B cell (primary cell): ENCODE results near the gene ZSCAN10. TPM values are rescaled to one million over a fixed set of nuclear protein-coding genes. Genes with fewer than 3 reads are reported as not detected.

Experiments
- ATAC-seq: fragments of 200-7000 bp; cut with Tn5 transposase; one replicate; pipeline ENCODE4 v1.10.0; 2021; ENCODE audit warnings: low read depth, mild to moderate bottlenecking, moderate number of reproducible peaks, moderate library complexity
- CTCF ChIA-PET: fragments of 350-600 bp; sonication (Branson Sonifier 250); formaldehyde crosslinking; loops from one replicate; lab custom pipeline; 2021; ENCODE audit warnings: antibody characterized with exemption, inconsistent platforms; lab: Charles Lee
- POLR2A ChIA-PET: fragments of 350-600 bp; sonication (Branson Sonifier 250); formaldehyde crosslinking; loops from one replicate; lab custom pipeline; 2021; ENCODE audit warnings: antibody characterized with exemption; lab: Charles Lee
- DNase-seq: peaks from one replicate; pipeline ENCODE4 v3.0.0; 2013
- H2AFZ ChIP-seq: 2 replicates; pipeline ENCODE4 v1.6.1; 2012; ENCODE audit warnings: mild to moderate bottlenecking, low read depth, low read length; ENCODE audit not compliant: insufficient read depth, poor library complexity, severe bottlenecking
- H3K27ac ChIP-seq, 2 donors: 1 replicate in 1 of 2; 2 replicates in 1 of 2; pipeline ENCODE4 v1.5.1; 2012 to 2013; ENCODE audit warnings: low read length in 2 of 2, mild to moderate bottlenecking in 2 of 2, moderate library complexity in 1 of 2
- H3K27me3 ChIP-seq, 4 experiments: fragments of 200-600 bp in 1 of 4; sonication (generic) in 1 of 4; replicated peaks in 1 of 4; 1 replicate in 2 of 4; 2 replicates in 2 of 4; pipeline versions ENCODE4 v1.6.1 to v1.7.0; 2013 to 2016; ENCODE audit warnings: low read length in 3 of 4, mild to moderate bottlenecking in 2 of 4, mixed read lengths in 1 of 4, moderate library complexity in 1 of 4; ENCODE audit not compliant: insufficient read depth in 4 of 4, control insufficient read depth in 3 of 4; ENCODE audit errors: control extremely low read depth in 1 of 4
- H3K36me3 ChIP-seq, 2 experiments: replicated peaks in 1 of 2; 1 replicate in 1 of 2; 2 replicates in 1 of 2; pipeline versions ENCODE4 v1.6.1 to v1.7.1; 2013; ENCODE audit warnings: low read length in 1 of 2; ENCODE audit not compliant: insufficient read depth in 2 of 2, control insufficient read depth in 1 of 2; ENCODE audit errors: control extremely low read depth in 1 of 2, extremely low read depth in 1 of 2
- H3K4me1 ChIP-seq, 2 donors: fragments of 200-600 bp in 1 of 2; sonication (generic) in 1 of 2; 1 replicate in 1 of 2; 2 replicates in 1 of 2; pipeline versions ENCODE4 v1.5.1 to v1.6.1; 2013 to 2017; ENCODE audit warnings: low read length in 2 of 2; ENCODE audit not compliant: control insufficient read depth in 2 of 2, insufficient read depth in 2 of 2
- H3K4me2 ChIP-seq: replicated peaks from 2 replicates; pipeline ENCODE3; 2012; ENCODE audit warnings: mild to moderate bottlenecking, low read depth, low read length; ENCODE audit not compliant: poor library complexity, severe bottlenecking
- H3K4me3 ChIP-seq, 5 experiments: fragments of 200-600 bp in 1 of 5; sonication (generic) in 1 of 5; 1 replicate in 3 of 5; 2 replicates in 2 of 5; pipeline versions ENCODE4 v1.5.1 to v1.7.0; 2011 to 2016; ENCODE audit warnings: low read length in 4 of 5, mild to moderate bottlenecking in 4 of 5, low read depth in 2 of 5, control low read depth in 1 of 5, moderate library complexity in 1 of 5; ENCODE audit not compliant: insufficient read depth in 1 of 5; ENCODE audit errors: control extremely low read depth in 1 of 5, extremely low read depth in 1 of 5
- H3K79me2 ChIP-seq: fragments of 200-600 bp; sonication (generic); one replicate; pipeline ENCODE4 v1.6.0; 2016; ENCODE audit warnings: low read length; ENCODE audit not compliant: control insufficient read depth, insufficient read depth
- H3K9ac ChIP-seq: fragments of 200-600 bp; sonication (generic); 2 replicates; pipeline ENCODE4 v1.6.1; 2017; ENCODE audit warnings: mild to moderate bottlenecking, low read length, moderate library complexity
- H3K9me3 ChIP-seq, 3 donors: one replicate each; pipeline versions ENCODE4 v1.6.1 to v1.7.1; 2013; ENCODE audit warnings: low read length in 2 of 3; ENCODE audit not compliant: control insufficient read depth in 2 of 3, insufficient read depth in 1 of 3; ENCODE audit errors: control extremely low read depth in 1 of 3
- H4K20me1 ChIP-seq: 2 replicates; pipeline ENCODE4 v1.6.0; 2012; ENCODE audit warnings: mild to moderate bottlenecking, low read length; ENCODE audit not compliant: insufficient read depth, control insufficient read depth, poor library complexity, severe bottlenecking
- H3K27ac Mint-ChIP-seq: one replicate; pipeline ENCODE4 v1.8.0; 2021; ENCODE audit warnings: mixed read lengths
- H3K27me3 Mint-ChIP-seq: one replicate; pipeline ENCODE4 v1.8.0; 2021; ENCODE audit warnings: mixed read lengths
- H3K4me1 Mint-ChIP-seq: one replicate; pipeline ENCODE4 v1.8.0; 2021; ENCODE audit warnings: mixed read lengths
- H3K4me3 Mint-ChIP-seq: one replicate; pipeline ENCODE4 v1.8.0; 2021; ENCODE audit warnings: mixed read lengths
- H3K9me3 Mint-ChIP-seq: one replicate; pipeline ENCODE4 v1.8.0; 2022; ENCODE audit warnings: mixed read lengths; ENCODE audit not compliant: insufficient read depth
- CTCF ChIP-seq: fragments of 200-600 bp; IDR thresholded peaks from one replicate; pipeline ENCODE4 v1.8.0; 2022; ENCODE audit warnings: antibody characterized with exemption, mild to moderate bottlenecking
- EZH2 ChIP-seq: IDR thresholded peaks from 2 replicates; pipeline ENCODE4 v1.6.1; 2012; ENCODE audit warnings: borderline replicate concordance, low read depth, mild to moderate bottlenecking, moderate library complexity, low read length; ENCODE audit not compliant: insufficient read depth, poor library complexity, severe bottlenecking
- WGBS: methylation state at CpG from one replicate; pipeline ENCODE4 v1.1.5; 2013; ENCODE audit warnings: missing lambda C conversion rate; ENCODE audit not compliant: insufficient coverage; 5-methylcytosine and 5-hydroxymethylcytosine counted together
- intact Hi-C: fragments of 100-400 bp; cut with micrococcal nuclease; formaldehyde crosslinking; loops from one replicate; pipeline ENCODE4 v1.10.0; 2022
- polyA plus RNA-seq: library from polyadenylated mRNA; depleted of rRNA; stranded (reverse); fragments of >200 nt; gene quantifications from 2 replicates; pipeline ENCODE4 v1.2.3, GENCODE V29; 2012
- total RNA-seq, 2 donors: library from RNA; stranded (reverse); fragments of 120-200 nt in 1 of 2; gene quantifications; 1 replicate in 1 of 2; 2 replicates in 1 of 2; pipeline versions ENCODE4 v1.2.3 to v1.2.4, GENCODE V29; 2013 to 2022

The ZSCAN10 gene
- total and polyA plus RNA-seq, 2 donors (not counting 1 experiment from before 2014, with no cell fraction given) = not detected

GRCh38 chr16:3047387-3047720 is 51.7 kb downstream of the ZSCAN10 start:
- 15% methylated on average over 13 of the region's 13 CpGs for WGBS
- ATAC-seq (no peak), DNase-seq (no peak)
- Mint-ChIP-seq H3K27me3 (peaks cover 30% of the 10 kb centered on the region), H3K4me1 (peaks cover 14% of the 10 kb centered on the region), H3K4me3 (peak overlapping the region; percentile 71), H3K9me3 (no peaks in the 10 kb centered on the region), H3K27ac (no peak overlapping the region)
- Histone ChIP-seq H4K20me1 (no peaks in the 10 kb centered on the region), H3K4me1 (peaks cover 21% of the 10 kb centered on the region in 2 donors), H3K79me2 (no peaks in the 10 kb centered on the region), H2AFZ (no peak overlapping the region), H3K4me2 (peak overlapping the region; percentile 100), H3K9me3 (peaks cover 0 to 23% (median 0%) of the 10 kb centered on the region in 3 donors), H3K4me3 (no peak overlapping the region), H3K27me3 (peaks cover 0 to 68% (median 34%) of the 10 kb centered on the region in 4 experiments), H3K27ac (no peak overlapping the region), H3K36me3 (no peaks in the 10 kb centered on the region), H3K9ac (no peak overlapping the region)
- intact Hi-C loops = loop anchor here (5.0 kb wide), 1 partner anchor 125 kb away; no protein-coding TSS in a partner anchor
- TF ChIP-seq EZH2 (no peak), CTCF (no peak)
- ChIA-PET CTCF (interaction anchor here (0.8 to 1.9 kb wide), 5 partner anchors 11 to 82 kb away, joined by 3 to 10 read pairs (median 6); no protein-coding TSS in a partner anchor), POLR2A (interaction anchor here (0.7 kb wide), 1 partner anchor 73 kb away, joined by 6 read pairs; no protein-coding TSS in a partner anchor)

- ATAC-seq = no peak
- no peaks in the 10 kb centered on the region for H4K20me1 ChIP-seq
- WGBS = 4% methylated on average over 50 of the region's 54 CpGs
- H3K36me3 ChIP-seq = no peaks in the 10 kb centered on the region
- H3K4me3 Mint-ChIP-seq = peak overlapping the region; percentile 71
- peak overlapping the region; percentile 100 for H3K4me2 ChIP-seq
- POLR2A ChIA-PET = no interaction called here
- no peak overlapping the region for H3K27ac Mint-ChIP-seq
- H3K9me3 Mint-ChIP-seq = no peaks in the 10 kb centered on the region
- peak; percentile 57 for TF ChIP-seq EZH2
- no peak for TF ChIP-seq CTCF
- peak overlapping the region; percentile 51 for H2AFZ ChIP-seq
- peaks cover 0 to 23% (median 0%) of the 10 kb centered on the region in 3 donors for H3K9me3 ChIP-seq
- no peaks in the 10 kb centered on the region for H3K79me2 ChIP-seq
- H3K27me3 ChIP-seq = peaks cover 0 to 68% (median 34%) of the 10 kb centered on the region in 4 experiments
- peak; percentile 32 for DNase-seq
- intact Hi-C loops = loop anchor here (5.0 kb wide), 1 partner anchor 125 kb away; no protein-coding TSS in a partner anchor
- no peak overlapping the region for H3K27ac ChIP-seq
- H3K4me3 ChIP-seq = peak overlapping the region in 3 of 5 experiments; percentile 53 to 72 (median 58)
- peaks cover 30% of the 10 kb centered on the region for H3K27me3 Mint-ChIP-seq
- peaks cover 11% of the 10 kb centered on the region for H3K4me1 Mint-ChIP-seq
- H3K4me1 ChIP-seq = peaks cover 21% of the 10 kb centered on the region in 2 donors
- CTCF ChIA-PET = interaction anchor here (0.8 to 1.8 kb wide), 4 partner anchors 12 to 55 kb away, joined by 3 to 10 read pairs (median 8); no protein-coding TSS in a partner anchor
- peak overlapping the region; percentile 67 for H3K9ac ChIP-seq
Measured at GRCh38 chr16:3046641-3047386, 52.3 kb downstream of the ZSCAN10 start.
